Measurements from ENCODE around the gene UBE2E3.
A peak's percentile ranks its signal among the peaks of the same experiment; 100 is the strongest.

UBE2E3 gene

GRCh38 chr2:180980943-180981911, 822 bp downstream of the UBE2E3 start:
- Histone ChIP-seq H3K9me3 (ENCODE audit: insufficient read depth, low read length, severe bottlenecking) (no peaks in the 10 kb centered on the region), H3K79me2 (ENCODE audit: insufficient read depth, low read length) (peaks cover 34% of the 10 kb centered on the region), H2AFZ (ENCODE audit: low read depth, low read length) (peak overlapping the region; percentile 84), H3K4me3 (ENCODE audit: low read depth in 1 of 2, low read length in 2 of 2) (peak overlapping the region; percentile 74 to 77), H3K4me2 (ENCODE audit: insufficient read depth, low read length) (peak overlapping the region; percentile 70), H3K27me3 (ENCODE audit: insufficient read depth, low read length, poor library complexity) (peaks cover 27% of the 10 kb centered on the region), H3K36me3 (ENCODE audit: insufficient read depth, low read length) (peaks cover 20% of the 10 kb centered on the region), H3K9ac (ENCODE audit: low read depth, low read length) (peak overlapping the region; percentile 71), H3K27ac (ENCODE audit: low read length) (peak overlapping the region; percentile 70), H4K20me1 (ENCODE audit: insufficient read depth, low read length) (no peaks in the 10 kb centered on the region), H3K4me1 (ENCODE audit: insufficient read depth, low read length) (peaks cover 50% of the 10 kb centered on the region)
- DNase-seq: peak; percentile 36
- ATAC-seq (ENCODE audit: insufficient read depth, low read depth): no peak; the same call in 2 of the 3 replicates
- TF ChIP-seq CTCF (IDR thresholded peaks at IDR 0.05; ENCODE audit: borderline replicate concordance, extremely low read depth, low read length, poor library complexity, severe bottlenecking) (no peak), EZH2 (IDR thresholded peaks at IDR 0.05; ENCODE audit: borderline replicate concordance, low read depth, low read length, severe bottlenecking) (no peak)

- Histone ChIP-seq H3K4me3 (ENCODE audit: low read depth in 1 of 2, low read length in 2 of 2) (peak overlapping the region; percentile 18 to 74; a peak in 3 of 4 replicates), H4K20me1 (ENCODE audit: insufficient read depth, low read length) (peaks cover 4% of the 10 kb centered on the region; the same call in 1 of the 2 replicates), H2AFZ (ENCODE audit: low read depth, low read length) (peak overlapping the region; percentile 71), H3K9me3 (ENCODE audit: insufficient read depth, low read length, severe bottlenecking) (no peaks in the 10 kb centered on the region), H3K4me1 (ENCODE audit: insufficient read depth, low read length) (peaks cover 50% of the 10 kb centered on the region), H3K4me2 (ENCODE audit: insufficient read depth, low read length) (peak overlapping the region; percentile 70), H3K27me3 (ENCODE audit: insufficient read depth, low read length, poor library complexity) (peaks cover 7% of the 10 kb centered on the region), H3K27ac (ENCODE audit: low read length) (peak overlapping the region; percentile 82), H3K9ac (ENCODE audit: low read depth, low read length) (peak overlapping the region; percentile 50), H3K79me2 (ENCODE audit: insufficient read depth, low read length) (peaks cover 52% of the 10 kb centered on the region), H3K36me3 (ENCODE audit: insufficient read depth, low read length) (peaks cover 20% of the 10 kb centered on the region)
- peak; percentile 73 for TF ChIP-seq CTCF (IDR thresholded peaks at IDR 0.05; ENCODE audit: borderline replicate concordance, extremely low read depth, low read length, poor library complexity, severe bottlenecking)
- no peak for TF ChIP-seq EZH2 (IDR thresholded peaks at IDR 0.05; ENCODE audit: borderline replicate concordance, low read depth, low read length, severe bottlenecking)
- DNase-seq: peak; percentile 61
- peak; percentile 79 for ATAC-seq (ENCODE audit: insufficient read depth, low read depth)
Measured at GRCh38 chr2:180983468-180984242, 3.2 kb downstream of the UBE2E3 start.

GRCh38 chr2:180985771-180986395, 5.5 kb downstream of the UBE2E3 start:
- no peak overlapping the region for H3K4me3 ChIP-seq (ENCODE audit: low read depth in 1 of 2, low read length in 2 of 2)
- H3K9me3 ChIP-seq (ENCODE audit: insufficient read depth, low read length, severe bottlenecking): no peaks in the 10 kb centered on the region
- DNase-seq (no peak), ATAC-seq (ENCODE audit: insufficient read depth, low read depth) (no peak)
- H3K4me1 ChIP-seq (ENCODE audit: insufficient read depth, low read length): peaks cover 42% of the 10 kb centered on the region
- no peak overlapping the region for H3K9ac ChIP-seq (ENCODE audit: low read depth, low read length)
- TF ChIP-seq EZH2 (IDR thresholded peaks at IDR 0.05; ENCODE audit: borderline replicate concordance, low read depth, low read length, severe bottlenecking) (no peak), CTCF (IDR thresholded peaks at IDR 0.05; ENCODE audit: borderline replicate concordance, extremely low read depth, low read length, poor library complexity, severe bottlenecking) (no peak)
- H3K4me2 ChIP-seq (ENCODE audit: insufficient read depth, low read length): peak overlapping the region; percentile 11; the same call in 1 of the 2 replicates
- H3K27me3 ChIP-seq (ENCODE audit: insufficient read depth, low read length, poor library complexity): no peaks in the 10 kb centered on the region
- H2AFZ ChIP-seq (ENCODE audit: low read depth, low read length): no peak overlapping the region
- no peak overlapping the region for H3K27ac ChIP-seq (ENCODE audit: low read length)
- H3K79me2 ChIP-seq (ENCODE audit: insufficient read depth, low read length): peaks cover 64% of the 10 kb centered on the region
- peaks cover 33% of the 10 kb centered on the region for H3K36me3 ChIP-seq (ENCODE audit: insufficient read depth, low read length)
- peaks cover 4% of the 10 kb centered on the region; the same call in 1 of the 2 replicates for H4K20me1 ChIP-seq (ENCODE audit: insufficient read depth, low read length)
